ENCODE data around the gene DDAH2.

Gene DDAH2

GRCh38 chr6:31736021-31736767 lies 7.1 kb upstream of the DDAH2 start, which contains the start of gene CLIC1 (continued):
- TF ChIP-seq BCL6B (tag by site-specific recombination; IDR thresholded peaks at IDR 0.05): no peak
- no peak for TF ChIP-seq ZNF580 (tag by site-specific recombination; IDR thresholded peaks at IDR 0.05)
- no peak for TF ChIP-seq ZNF473 (tag by site-specific recombination; IDR thresholded peaks at IDR 0.05)
- 0 out of 2 replicates have a peak, but pooled peaks have one; percentile 58 for TF ChIP-seq KLF17 (tag by site-specific recombination; IDR thresholded peaks at IDR 0.05)
- peak; percentile 93 for TF ChIP-seq PRDM10 (tag by site-specific recombination; IDR thresholded peaks at IDR 0.05)
- no peak for TF ChIP-seq PRDM2 (tag by site-specific recombination; IDR thresholded peaks at IDR 0.05; ENCODE audit: borderline replicate concordance)
- peak; percentile 93 for TF ChIP-seq GLIS2 (tag by site-specific recombination; IDR thresholded peaks at IDR 0.05)
- TF ChIP-seq PATZ1 (tag by site-specific recombination; IDR thresholded peaks at IDR 0.05): no peak; the same call in none of the 2 replicates
- TF ChIP-seq ZBTB10 (tag by site-specific recombination; IDR thresholded peaks at IDR 0.05): peak; percentile 77
- TF ChIP-seq ZNF571 (tag by site-specific recombination; IDR thresholded peaks at IDR 0.05): no peak
- no peak for TF ChIP-seq ZBTB1 (tag by site-specific recombination; IDR thresholded peaks at IDR 0.05)
- TF ChIP-seq ZNF341 (tag by site-specific recombination; IDR thresholded peaks at IDR 0.05; ENCODE audit: low read depth): peak; percentile 93
- TF ChIP-seq ZNF398 (tag by site-specific recombination; IDR thresholded peaks at IDR 0.05): peak; percentile 87

All from HEK293 (cell line).